CD4-positive, alpha-beta memory T cell (primary cell): Measurements from ENCODE around the gene GCSH. TPM values are rescaled to one million over a fixed set of nuclear protein-coding genes. Genes with fewer than 3 reads are reported as not detected.
"Not testable (repeated sequence)": the region's sequence is repeated elsewhere in the genome, so short reads cannot be mapped to it uniquely, and the experiment has no call there.

Experiments
- CTCF ChIA-PET: fragments of 350-600 bp; sonication (Branson Sonifier 250); formaldehyde crosslinking; loops from one replicate; lab custom pipeline; 2021; ENCODE audit warnings: inconsistent platforms; ENCODE audit not compliant: partially characterized antibody; lab: Charles Lee
- POLR2A ChIA-PET: fragments of 350-600 bp; sonication (Branson Sonifier 250); formaldehyde crosslinking; loops from one replicate; lab custom pipeline; 2021; ENCODE audit not compliant: partially characterized antibody; lab: Charles Lee
- DNase-seq, 5 donors: peaks; one replicate each; pipeline versions ENCODE4 v3.0.0 to v3.0.0-alpha.2; 2020 to 2022; ENCODE audit warnings: mixed read lengths in 1 of 5
- H3K27ac ChIP-seq: one replicate; pipeline ENCODE4 v1.7.0; 2013; ENCODE audit warnings: low read depth, low read length
- H3K27me3 ChIP-seq: 2 replicates; pipeline ENCODE4 v1.7.0; 2013; ENCODE audit warnings: mild to moderate bottlenecking, low read length, moderate library complexity; ENCODE audit not compliant: insufficient read depth
- H3K36me3 ChIP-seq: 2 replicates; pipeline ENCODE4 v1.7.0; 2013; ENCODE audit warnings: mild to moderate bottlenecking, low read length, moderate library complexity; ENCODE audit not compliant: insufficient read depth
- H3K4me1 ChIP-seq: 2 replicates; pipeline ENCODE4 v1.7.0; 2013; ENCODE audit warnings: mild to moderate bottlenecking, low read length, moderate library complexity; ENCODE audit not compliant: insufficient read depth
- H3K4me3 ChIP-seq, 2 donors: one replicate each; pipeline ENCODE4 v1.7.0; 2013; ENCODE audit warnings: low read length in 2 of 2, mild to moderate bottlenecking in 1 of 2
- H3K9me3 ChIP-seq, 2 donors: one replicate each; pipeline ENCODE4 v1.7.0; 2013; ENCODE audit warnings: low read length in 2 of 2, control low read depth in 1 of 2; ENCODE audit not compliant: control insufficient read depth in 1 of 2
- H3K27ac Mint-ChIP-seq, 7 donors: one replicate each; pipeline ENCODE4 v1.8.0; 2020 to 2021; ENCODE audit warnings: mixed read lengths in 7 of 7, mild to moderate bottlenecking in 6 of 7, inconsistent platforms in 3 of 7, moderate library complexity in 3 of 7
- H3K27me3 Mint-ChIP-seq, 2 donors: one replicate each; pipeline ENCODE4 v1.8.0; 2020 to 2021; ENCODE audit warnings: mixed read lengths in 2 of 2
- H3K36me3 Mint-ChIP-seq, 2 donors: one replicate each; pipeline ENCODE4 v1.8.0; 2020 to 2021; ENCODE audit warnings: mixed read lengths in 2 of 2, inconsistent platforms in 1 of 2, mild to moderate bottlenecking in 1 of 2
- H3K4me1 Mint-ChIP-seq, 4 donors: one replicate each; pipeline ENCODE4 v1.8.0; 2020 to 2021; ENCODE audit warnings: mixed read lengths in 4 of 4, mild to moderate bottlenecking in 1 of 4
- H3K4me3 Mint-ChIP-seq, 8 donors: one replicate each; pipeline ENCODE4 v1.8.0; 2020 to 2021; ENCODE audit warnings: mixed read lengths in 8 of 8, mild to moderate bottlenecking in 7 of 8, moderate library complexity in 6 of 8, inconsistent platforms in 3 of 8
- H3K9me3 Mint-ChIP-seq, 8 donors: one replicate each; pipeline ENCODE4 v1.8.0; 2020 to 2021; ENCODE audit warnings: mixed read lengths in 8 of 8, mild to moderate bottlenecking in 5 of 8, inconsistent platforms in 3 of 8, moderate library complexity in 1 of 8
- intact Hi-C: fragments of 100-400 bp; cut with micrococcal nuclease; formaldehyde crosslinking; loops from one replicate; pipeline ENCODE4 v1.15.1; 2023
- polyA plus RNA-seq, 2 donors: library from polyadenylated mRNA; unstranded; fragments of 300-500 nt; fragmentation: Illumina TruSeq; gene quantifications; one replicate each; pipeline ENCODE4 v1.2.3, GENCODE V29; 2021
- total RNA-seq, 2 experiments: library from RNA; stranded (reverse); gene quantifications; one replicate each; pipeline ENCODE4 v1.2.3, GENCODE V29; 2021

The GCSH gene
- total and polyA plus RNA-seq, 4 experiments from 2014 or later = 3.5 to 8.0 (median 4.8) TPM

- H3K9me3 Mint-ChIP-seq = no peaks in the 10 kb centered on the region
- no peaks in the 10 kb centered on the region for H3K4me1 Mint-ChIP-seq
- Histone ChIP-seq H3K4me3 (no peak overlapping the region), H3K4me1 (no peaks in the 10 kb centered on the region), H3K9me3 (no peaks in the 10 kb centered on the region), H3K36me3 (no peaks in the 10 kb centered on the region), H3K27me3 (no peaks in the 10 kb centered on the region), H3K27ac (no peak overlapping the region)
- no peaks in the 10 kb centered on the region for H3K36me3 Mint-ChIP-seq
- POLR2A ChIA-PET = no interaction called here
- no peak overlapping the region for H3K4me3 Mint-ChIP-seq
- no peak overlapping the region for H3K27ac Mint-ChIP-seq
- peaks cover 4 to 10% of the 10 kb centered on the region in 2 donors for H3K27me3 Mint-ChIP-seq
- no peak for DNase-seq
- intact Hi-C loops = no loop called here
- CTCF ChIA-PET = no interaction called here
These were observed 21.2 kb upstream of the GCSH start for GRCh38 chr16:81117436-81117835.

- CTCF ChIA-PET = no interaction called here
- no peaks in the 10 kb centered on the region for H3K27me3 ChIP-seq
- Mint-ChIP-seq H3K9me3 (no peaks in the 10 kb centered on the region), H3K36me3 (no peaks in the 10 kb centered on the region), H3K27ac (no peak overlapping the region), H3K4me3 (no peak overlapping the region), H3K4me1 (no peaks in the 10 kb centered on the region), H3K27me3 (peaks cover 6 to 10% of the 10 kb centered on the region in 2 donors)
- no peak for DNase-seq
- no peaks in the 10 kb centered on the region for H3K4me1 ChIP-seq
- no peaks in the 10 kb centered on the region for H3K36me3 ChIP-seq
- H3K4me3 ChIP-seq = no peak overlapping the region
- H3K9me3 ChIP-seq = no peaks in the 10 kb centered on the region
- intact Hi-C loops = no loop called here
- POLR2A ChIA-PET = no interaction called here
- no peak overlapping the region for H3K27ac ChIP-seq
These were observed 20.1 kb upstream of the GCSH start for GRCh38 chr16:81116285-81116684.

- Histone ChIP-seq H3K36me3 (no peaks in the 10 kb centered on the region), H3K27ac (no peak overlapping the region), H3K27me3 (no peaks in the 10 kb centered on the region), H3K4me3 (no peak overlapping the region), H3K4me1 (no peaks in the 10 kb centered on the region), H3K9me3 (no peaks in the 10 kb centered on the region)
- H3K9me3 Mint-ChIP-seq = no peaks in the 10 kb centered on the region
- H3K4me1 Mint-ChIP-seq = no peaks in the 10 kb centered on the region
- no peak overlapping the region for H3K4me3 Mint-ChIP-seq
- H3K27me3 Mint-ChIP-seq = peaks cover 4 to 6% of the 10 kb centered on the region in 2 donors
- H3K36me3 Mint-ChIP-seq = no peaks in the 10 kb centered on the region
- no peak for DNase-seq
- POLR2A ChIA-PET = no interaction called here
- H3K27ac Mint-ChIP-seq = no peak overlapping the region
- CTCF ChIA-PET = no interaction called here
- intact Hi-C loops = no loop called here
These were observed 16.3 kb upstream of the GCSH start for GRCh38 chr16:81112453-81112852.

- CTCF ChIA-PET, H3K27me3 ChIP-seq, intact Hi-C loops, H3K36me3 Mint-ChIP-seq, H3K4me1 ChIP-seq, H3K27ac Mint-ChIP-seq, DNase-seq, H3K27me3 Mint-ChIP-seq, H3K36me3 ChIP-seq, H3K9me3 ChIP-seq, H3K4me3 ChIP-seq, H3K9me3 Mint-ChIP-seq, H3K4me3 Mint-ChIP-seq, H3K4me1 Mint-ChIP-seq, POLR2A ChIA-PET, H3K27ac ChIP-seq: not testable (repeated sequence)
These were observed 13.1 kb upstream of the GCSH start for GRCh38 chr16:81109274-81109673.

- peaks cover 0 to 2% (median 0%) of the 10 kb centered on the region in 8 donors for H3K9me3 Mint-ChIP-seq
- no peaks in the 10 kb centered on the region for H3K36me3 ChIP-seq
- no peak overlapping the region for H3K4me3 Mint-ChIP-seq
- H3K9me3 ChIP-seq = no peaks in the 10 kb centered on the region
- H3K4me1 ChIP-seq = no peaks in the 10 kb centered on the region
- no peaks in the 10 kb centered on the region for H3K4me1 Mint-ChIP-seq
- DNase-seq = no peak
- no peak overlapping the region for H3K4me3 ChIP-seq
- H3K27me3 ChIP-seq = no peaks in the 10 kb centered on the region
- ChIA-PET CTCF (no interaction called here), POLR2A (no interaction called here)
- no peak overlapping the region for H3K27ac ChIP-seq
- peaks cover 2 to 11% of the 10 kb centered on the region in 2 donors for H3K27me3 Mint-ChIP-seq
- intact Hi-C loops = no loop called here
- H3K27ac Mint-ChIP-seq = peak overlapping the region in 2 of 7 donors; percentile 61
- no peaks in the 10 kb centered on the region for H3K36me3 Mint-ChIP-seq
These were observed 11.3 kb upstream of the GCSH start for GRCh38 chr16:81107511-81107910.

- H3K9me3 Mint-ChIP-seq = peaks cover 0 to 2% (median 0%) of the 10 kb centered on the region in 8 donors
- intact Hi-C loops = no loop called here
- Histone ChIP-seq H3K27ac (no peak overlapping the region), H3K4me1 (no peaks in the 10 kb centered on the region), H3K27me3 (no peaks in the 10 kb centered on the region), H3K36me3 (no peaks in the 10 kb centered on the region), H3K9me3 (no peaks in the 10 kb centered on the region), H3K4me3 (no peak overlapping the region)
- no peaks in the 10 kb centered on the region for H3K4me1 Mint-ChIP-seq
- ChIA-PET CTCF (no interaction called here), POLR2A (no interaction called here)
- peaks cover 2 to 8% of the 10 kb centered on the region in 2 donors for H3K27me3 Mint-ChIP-seq
- no peaks in the 10 kb centered on the region for H3K36me3 Mint-ChIP-seq
- DNase-seq = no peak
- no peak overlapping the region for H3K4me3 Mint-ChIP-seq
- no peak overlapping the region for H3K27ac Mint-ChIP-seq
These were observed 10.8 kb upstream of the GCSH start for GRCh38 chr16:81106826-81107503.

GRCh38 chr16:81105946-81106345, 9.8 kb upstream of the GCSH start:
- POLR2A ChIA-PET = no interaction called here
- peaks cover 2 to 8% of the 10 kb centered on the region in 2 donors for H3K27me3 Mint-ChIP-seq

More at GRCh38 chr16:81105946-81106345, 9.8 kb upstream of the GCSH start:
- Histone ChIP-seq H3K4me3 (no peak overlapping the region), H3K36me3 (no peaks in the 10 kb centered on the region), H3K27ac (no peak overlapping the region), H3K4me1 (no peaks in the 10 kb centered on the region), H3K27me3 (no peaks in the 10 kb centered on the region), H3K9me3 (no peaks in the 10 kb centered on the region)
- Mint-ChIP-seq H3K27ac (no peak overlapping the region), H3K4me1 (no peaks in the 10 kb centered on the region), H3K4me3 (no peak overlapping the region), H3K36me3 (no peaks in the 10 kb centered on the region), H3K9me3 (peaks cover 0 to 2% (median 0%) of the 10 kb centered on the region in 8 donors)
- CTCF ChIA-PET = no interaction called here
- intact Hi-C loops = no loop called here
- no peak for DNase-seq
